ENCODE data around the gene TGFBR2. TPM values are rescaled to one million over a fixed set of nuclear protein-coding genes. Genes with fewer than 3 reads are reported as not detected.

TGFBR2 gene
- total and polyA plus RNA-seq, 5 donors from 2014 or later: 35.8 to 92.6 (median 57.4) TPM

GRCh38 chr3:30633718-30634117, 27.3 kb downstream of the TGFBR2 start:
- H3K27me3 Mint-ChIP-seq: no peaks in the 10 kb centered on the region
- H3K27ac Mint-ChIP-seq: peak overlapping the region; percentile 82 to 97 (median 85)
- DNase-seq: no peak
- no peaks in the 10 kb centered on the region for H3K9me3 Mint-ChIP-seq
- H3K9me3 ChIP-seq (ENCODE audit: control insufficient read depth in 2 of 2, low read length in 2 of 2): no peaks in the 10 kb centered on the region
- H3K4me3 Mint-ChIP-seq: peak overlapping the region in 2 of 4 donors; percentile 11 to 87
- peaks cover 54 to 98% (median 86%) of the 10 kb centered on the region in 4 donors for H3K4me1 Mint-ChIP-seq
- peaks cover 92% of the 10 kb centered on the region for H3K4me1 ChIP-seq (ENCODE audit: control insufficient read depth, insufficient read depth, low read length, poor library complexity, severe bottlenecking)
- peaks cover 27% of the 10 kb centered on the region for H3K36me3 Mint-ChIP-seq
- peaks cover 2% of the 10 kb centered on the region for H3K36me3 ChIP-seq (ENCODE audit: control insufficient read depth, insufficient read depth, low read length)
- ATAC-seq (ENCODE audit: low read depth in 2 of 2): no peak
- peak overlapping the region; percentile 82 for H3K27ac ChIP-seq (ENCODE audit: insufficient read depth, low read length, poor library complexity, severe bottlenecking)
- peak overlapping the region; percentile 10 for H3K4me3 ChIP-seq (ENCODE audit: low read depth, low read length)
- H3K27me3 ChIP-seq (ENCODE audit: control insufficient read depth, insufficient read depth, low read length): no peaks in the 10 kb centered on the region

DNA sequence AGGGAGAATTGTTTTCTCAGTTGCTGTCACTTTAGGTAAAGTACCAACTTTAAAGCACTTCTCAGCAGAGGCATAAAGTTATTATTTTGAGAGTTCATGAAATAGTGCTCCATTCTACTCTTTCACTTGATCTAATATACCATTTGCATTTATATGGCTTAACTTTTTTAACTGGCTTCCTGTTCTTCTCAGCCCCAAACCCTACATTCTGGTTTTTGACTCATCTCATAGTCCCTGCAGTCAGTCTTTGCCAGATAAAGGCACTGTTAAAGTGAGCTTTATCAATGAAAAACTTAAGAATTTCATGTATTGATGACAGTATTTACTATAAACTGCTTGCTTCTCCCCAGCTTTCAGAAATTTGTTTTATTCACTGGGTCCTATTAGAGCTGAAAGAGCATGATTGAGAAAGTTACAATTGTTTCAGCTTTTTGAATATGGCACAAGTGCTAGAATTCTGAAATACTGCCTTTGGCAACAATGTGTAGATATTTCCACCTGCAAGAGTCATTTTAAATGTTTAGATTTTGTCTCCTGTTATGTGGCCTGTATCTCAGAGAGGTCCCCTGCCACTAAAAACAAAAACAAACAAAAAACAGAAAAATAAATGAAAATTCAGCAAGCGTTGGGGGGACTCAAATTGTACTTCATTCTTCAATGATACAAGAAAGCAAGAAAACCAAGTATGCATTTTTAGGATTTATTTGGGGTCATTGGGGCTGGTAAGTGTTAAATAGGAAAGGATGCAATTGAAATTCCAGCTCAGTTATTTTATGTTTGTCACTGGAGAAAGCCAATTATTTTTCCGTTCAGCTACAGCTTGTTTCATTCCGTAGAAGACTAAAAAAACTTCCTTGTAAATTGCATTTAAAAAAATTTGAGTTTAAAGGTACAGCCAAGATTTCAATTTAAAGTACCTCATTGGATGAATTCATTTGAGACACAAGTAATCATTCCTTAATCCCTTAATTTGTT, 28.6 kb downstream of the TGFBR2 start:
- Mint-ChIP-seq H3K9me3 (no peaks in the 10 kb centered on the region), H3K36me3 (peaks cover 21% of the 10 kb centered on the region), H3K27ac (peak overlapping the region; percentile 73 to 95 (median 82)), H3K4me3 (peak overlapping the region; percentile 28 to 85 (median 62)), H3K4me1 (peaks cover 46 to 98% (median 86%) of the 10 kb centered on the region in 4 donors), H3K27me3 (no peaks in the 10 kb centered on the region)
- DNase-seq (no peak), ATAC-seq (ENCODE audit: low read depth in 2 of 2) (peak; percentile 21 to 26)
- Histone ChIP-seq H3K27ac (ENCODE audit: insufficient read depth, low read length, poor library complexity, severe bottlenecking) (peak overlapping the region; percentile 82), H3K4me3 (ENCODE audit: low read depth, low read length) (peak overlapping the region; percentile 56), H3K4me1 (ENCODE audit: control insufficient read depth, insufficient read depth, low read length, poor library complexity, severe bottlenecking) (peaks cover 92% of the 10 kb centered on the region), H3K27me3 (ENCODE audit: control insufficient read depth, insufficient read depth, low read length) (no peaks in the 10 kb centered on the region), H3K36me3 (ENCODE audit: control insufficient read depth, insufficient read depth, low read length) (peaks cover 2% of the 10 kb centered on the region), H3K9me3 (ENCODE audit: control insufficient read depth in 2 of 2, low read length in 2 of 2) (no peaks in the 10 kb centered on the region)

DNA sequence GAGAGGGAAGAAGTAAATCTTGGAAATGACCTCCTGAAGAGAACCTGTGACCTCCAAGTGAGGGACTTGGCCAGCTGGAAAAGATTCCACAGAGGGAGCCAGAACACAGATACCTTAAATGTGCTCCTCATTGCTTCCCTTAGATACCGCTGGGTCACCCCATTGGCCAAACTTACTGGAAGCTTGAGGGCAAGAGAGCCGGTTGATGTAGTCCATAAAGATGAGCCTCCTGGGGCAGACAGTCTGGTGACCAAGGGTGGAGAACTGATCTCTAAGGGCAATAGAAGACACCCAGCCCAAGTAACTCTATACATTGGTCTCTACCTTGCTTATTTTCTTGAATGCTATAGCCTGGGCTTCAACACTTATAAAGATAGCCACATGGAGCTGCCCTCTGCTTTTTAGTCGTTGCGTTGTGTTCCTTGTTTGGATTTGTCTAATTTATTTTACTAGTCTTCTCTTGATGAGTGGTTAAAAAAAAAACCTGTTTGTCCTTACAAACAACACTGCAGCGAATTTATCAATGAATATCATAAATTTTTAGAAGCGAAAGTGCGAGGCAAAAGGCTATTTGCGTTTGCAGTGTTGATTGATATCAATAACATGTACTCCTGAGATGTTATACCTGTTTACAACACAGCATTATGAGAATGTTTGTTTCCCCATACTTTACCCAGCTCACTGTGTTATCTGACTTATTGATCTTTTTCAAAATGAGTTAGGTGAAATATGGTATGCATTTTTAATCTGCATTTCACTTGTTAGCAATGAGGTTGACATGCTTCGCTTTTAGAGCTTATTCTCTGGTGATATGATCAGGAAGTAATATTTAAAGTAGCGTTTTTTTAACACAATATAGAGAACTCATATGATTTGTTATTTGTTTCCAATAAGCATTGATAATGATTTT, 31.2 kb downstream of the TGFBR2 start:
- peak overlapping the region; percentile 82 to 95 (median 86) for H3K27ac Mint-ChIP-seq

DNA sequence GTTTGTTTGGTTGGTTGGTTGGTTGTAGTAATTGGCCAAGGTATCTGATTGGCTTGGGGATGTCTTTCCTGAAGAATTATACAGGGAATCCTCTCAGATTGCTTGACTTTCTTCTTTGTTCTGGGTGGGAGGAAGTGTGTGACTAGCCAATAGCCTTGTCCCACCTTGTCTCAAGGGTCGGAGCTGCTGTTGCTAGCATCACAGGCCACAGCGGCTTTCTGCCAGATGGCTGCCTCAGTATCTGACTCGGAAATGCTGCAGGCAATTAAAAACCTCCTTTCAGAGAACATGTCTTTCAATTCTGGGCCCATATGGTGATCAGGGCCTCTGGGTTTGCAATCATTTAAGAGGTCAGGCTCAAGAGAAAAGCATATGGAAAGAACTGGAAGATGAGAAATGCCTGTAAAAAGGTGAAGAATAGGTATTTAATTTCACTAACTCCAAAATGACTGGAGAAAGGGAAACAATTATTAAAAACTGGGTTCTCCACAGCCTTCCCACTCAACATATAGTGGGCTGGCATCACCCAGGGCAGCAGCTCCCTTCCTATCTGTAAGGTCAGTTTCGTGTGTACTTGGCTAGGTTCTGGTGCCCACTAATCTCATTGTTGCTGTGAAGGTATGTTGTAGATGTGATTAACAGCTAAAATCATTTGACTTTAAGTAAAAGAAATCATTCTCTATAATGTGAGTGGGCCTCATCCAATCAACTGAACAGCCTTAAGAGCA, 32.4 kb downstream of the TGFBR2 start:
- Mint-ChIP-seq H3K4me3 (peak overlapping the region; percentile 35 to 79 (median 68)), H3K9me3 (no peaks in the 10 kb centered on the region), H3K4me1 (peaks cover 49 to 97% (median 86%) of the 10 kb centered on the region in 4 donors), H3K27ac (peak overlapping the region; percentile 82 to 96 (median 90)), H3K27me3 (no peaks in the 10 kb centered on the region), H3K36me3 (peaks cover 18% of the 10 kb centered on the region)
- Histone ChIP-seq H3K4me1 (ENCODE audit: control insufficient read depth, insufficient read depth, low read length, poor library complexity, severe bottlenecking) (peaks cover 92% of the 10 kb centered on the region), H3K27ac (ENCODE audit: insufficient read depth, low read length, poor library complexity, severe bottlenecking) (peak overlapping the region; percentile 53), H3K27me3 (ENCODE audit: control insufficient read depth, insufficient read depth, low read length) (no peaks in the 10 kb centered on the region), H3K4me3 (ENCODE audit: low read depth, low read length) (peak overlapping the region; percentile 62), H3K36me3 (ENCODE audit: control insufficient read depth, insufficient read depth, low read length) (no peaks in the 10 kb centered on the region), H3K9me3 (ENCODE audit: control insufficient read depth in 2 of 2, low read length in 2 of 2) (no peaks in the 10 kb centered on the region)
- no peak for ATAC-seq (ENCODE audit: low read depth in 2 of 2)
- no peak for DNase-seq

More for the DNA sequence above, 31.2 kb downstream of the TGFBR2 start:
- no peaks in the 10 kb centered on the region for H3K9me3 ChIP-seq (ENCODE audit: control insufficient read depth in 2 of 2, low read length in 2 of 2)
- no peak for ATAC-seq (ENCODE audit: low read depth in 2 of 2)
- peaks cover 41 to 96% (median 83%) of the 10 kb centered on the region in 4 donors for H3K4me1 Mint-ChIP-seq
- H3K4me3 ChIP-seq (ENCODE audit: low read depth, low read length): peak overlapping the region; percentile 62
- peak overlapping the region; percentile 53 for H3K27ac ChIP-seq (ENCODE audit: insufficient read depth, low read length, poor library complexity, severe bottlenecking)
- peaks cover 92% of the 10 kb centered on the region for H3K4me1 ChIP-seq (ENCODE audit: control insufficient read depth, insufficient read depth, low read length, poor library complexity, severe bottlenecking)
- no peaks in the 10 kb centered on the region for H3K27me3 ChIP-seq (ENCODE audit: control insufficient read depth, insufficient read depth, low read length)
- H3K9me3 Mint-ChIP-seq: no peaks in the 10 kb centered on the region
- DNase-seq: no peak
- peaks cover 25% of the 10 kb centered on the region for H3K36me3 Mint-ChIP-seq
- H3K27me3 Mint-ChIP-seq: no peaks in the 10 kb centered on the region
- H3K36me3 ChIP-seq (ENCODE audit: control insufficient read depth, insufficient read depth, low read length): no peaks in the 10 kb centered on the region
- peak overlapping the region; percentile 33 to 79 (median 68) for H3K4me3 Mint-ChIP-seq

DNA sequence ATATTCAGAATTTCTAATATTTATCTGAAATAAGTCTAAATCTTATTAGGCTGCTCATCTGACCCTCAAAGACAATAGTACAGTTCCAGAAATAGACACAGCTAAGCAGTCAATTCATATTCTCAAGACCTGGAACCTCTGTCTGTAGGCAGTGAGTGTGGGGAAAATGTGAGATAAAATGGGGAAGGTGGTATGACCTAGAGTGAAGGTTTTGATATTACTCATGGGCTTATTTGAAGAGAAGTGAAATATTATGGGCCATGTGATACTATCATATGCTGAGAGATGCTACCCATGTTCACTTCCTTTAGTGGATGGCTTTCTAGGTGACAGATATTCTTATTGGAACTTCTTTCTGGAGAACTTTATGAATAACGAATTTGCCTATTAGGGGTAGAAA, 33.5 kb downstream of the TGFBR2 start:
- no peaks in the 10 kb centered on the region for H3K27me3 Mint-ChIP-seq
- no peaks in the 10 kb centered on the region for H3K9me3 Mint-ChIP-seq
- H3K27ac Mint-ChIP-seq: peak overlapping the region; percentile 52 to 96 (median 82)
- peak in 1 of 3 donors; percentile 54 for DNase-seq
- peaks cover 92% of the 10 kb centered on the region for H3K4me1 ChIP-seq (ENCODE audit: control insufficient read depth, insufficient read depth, low read length, poor library complexity, severe bottlenecking)
- H3K36me3 Mint-ChIP-seq: peaks cover 21% of the 10 kb centered on the region
- no peaks in the 10 kb centered on the region for H3K9me3 ChIP-seq (ENCODE audit: control insufficient read depth in 2 of 2, low read length in 2 of 2)
- H3K27me3 ChIP-seq (ENCODE audit: control insufficient read depth, insufficient read depth, low read length): no peaks in the 10 kb centered on the region
- H3K4me1 Mint-ChIP-seq: peaks cover 55 to 97% (median 90%) of the 10 kb centered on the region in 4 donors
- ATAC-seq (ENCODE audit: low read depth in 2 of 2): peak; percentile 62 to 66
- peak overlapping the region; percentile 33 for H3K4me3 ChIP-seq (ENCODE audit: low read depth, low read length)
- H3K27ac ChIP-seq (ENCODE audit: insufficient read depth, low read length, poor library complexity, severe bottlenecking): peak overlapping the region; percentile 26
- H3K4me3 Mint-ChIP-seq: peak overlapping the region; percentile 19 to 51 (median 29)
- H3K36me3 ChIP-seq (ENCODE audit: control insufficient read depth, insufficient read depth, low read length): peaks cover under 1% of the 10 kb centered on the region

DNA sequence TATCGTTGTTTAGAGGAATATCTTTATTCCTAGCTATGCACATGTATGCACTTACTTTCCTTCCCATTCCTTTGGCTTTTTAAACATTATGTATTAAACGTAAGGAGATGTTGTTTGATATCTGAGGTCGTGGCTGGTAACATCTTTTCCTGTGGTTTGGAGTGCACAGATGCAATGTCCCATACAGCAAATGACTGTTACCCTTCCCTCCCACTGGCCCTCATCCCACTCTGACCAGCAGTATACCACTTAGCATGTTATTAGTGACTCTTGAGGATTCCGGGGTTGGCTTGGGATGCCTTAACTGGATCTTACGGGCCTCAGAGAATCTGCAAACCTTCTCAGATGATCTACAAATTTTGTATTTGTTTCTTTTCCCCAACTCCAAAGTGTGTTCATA, 34.5 kb downstream of the TGFBR2 start:
- no peaks in the 10 kb centered on the region for H3K9me3 ChIP-seq (ENCODE audit: control insufficient read depth in 2 of 2, low read length in 2 of 2)
- Mint-ChIP-seq H3K36me3 (peaks cover 29% of the 10 kb centered on the region), H3K4me1 (peaks cover 55 to 97% (median 87%) of the 10 kb centered on the region in 4 donors), H3K9me3 (no peaks in the 10 kb centered on the region), H3K27ac (peak overlapping the region; percentile 79 to 96 (median 89)), H3K4me3 (peak overlapping the region; percentile 19 to 72 (median 29)), H3K27me3 (no peaks in the 10 kb centered on the region)
- DNase-seq (no peak), ATAC-seq (ENCODE audit: low read depth in 2 of 2) (no peak)
- H3K36me3 ChIP-seq (ENCODE audit: control insufficient read depth, insufficient read depth, low read length): peaks cover 6% of the 10 kb centered on the region
- peak overlapping the region; percentile 33 for H3K4me3 ChIP-seq (ENCODE audit: low read depth, low read length)
- H3K27me3 ChIP-seq (ENCODE audit: control insufficient read depth, insufficient read depth, low read length): no peaks in the 10 kb centered on the region
- peaks cover 89% of the 10 kb centered on the region for H3K4me1 ChIP-seq (ENCODE audit: control insufficient read depth, insufficient read depth, low read length, poor library complexity, severe bottlenecking)
- H3K27ac ChIP-seq (ENCODE audit: insufficient read depth, low read length, poor library complexity, severe bottlenecking): peak overlapping the region; percentile 26

All from CD4-positive, CD25-positive, alpha-beta regulatory T cell (primary cell).